ENCODE data around the gene ACE2.

- TF ChIP-seq, protein P1, sequence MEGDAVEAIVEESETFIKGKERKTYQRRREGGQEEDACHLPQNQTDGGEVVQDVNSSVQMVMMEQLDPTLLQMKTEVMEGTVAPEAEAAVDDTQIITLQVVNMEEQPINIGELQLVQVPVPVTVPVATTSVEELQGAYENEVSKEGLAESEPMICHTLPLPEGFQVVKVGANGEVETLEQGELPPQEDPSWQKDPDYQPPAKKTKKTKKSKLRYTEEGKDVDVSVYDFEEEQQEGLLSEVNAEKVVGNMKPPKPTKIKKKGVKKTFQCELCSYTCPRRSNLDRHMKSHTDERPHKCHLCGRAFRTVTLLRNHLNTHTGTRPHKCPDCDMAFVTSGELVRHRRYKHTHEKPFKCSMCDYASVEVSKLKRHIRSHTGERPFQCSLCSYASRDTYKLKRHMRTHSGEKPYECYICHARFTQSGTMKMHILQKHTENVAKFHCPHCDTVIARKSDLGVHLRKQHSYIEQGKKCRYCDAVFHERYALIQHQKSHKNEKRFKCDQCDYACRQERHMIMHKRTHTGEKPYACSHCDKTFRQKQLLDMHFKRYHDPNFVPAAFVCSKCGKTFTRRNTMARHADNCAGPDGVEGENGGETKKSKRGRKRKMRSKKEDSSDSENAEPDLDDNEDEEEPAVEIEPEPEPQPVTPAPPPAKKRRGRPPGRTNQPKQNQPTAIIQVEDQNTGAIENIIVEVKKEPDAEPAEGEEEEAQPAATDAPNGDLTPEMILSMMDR (IDR thresholded peaks at IDR 0.05): no peak
- TF ChIP-seq POLR2AphosphoS5 (IDR thresholded peaks at IDR 0.05): no peak
- TF ChIP-seq POLR2A (IDR thresholded peaks at IDR 0.05): no peak
Observed at GRCh38 chrX:15606136-15606535, 5.4 kb upstream of the ACE2 start.

Data from suprapubic skin (tissue), 4 donors.